Measurements from ENCODE around the gene FAM118A.

GRCh38 chr22:45291061-45291930 lies 18.4 kb upstream of the FAM118A start:
- no peak for TF ChIP-seq POLR2A (IDR thresholded peaks at IDR 0.05)
- no peak for TF ChIP-seq CTCF (IDR thresholded peaks at IDR 0.05)
- no peak for TF ChIP-seq EP300 (IDR thresholded peaks at IDR 0.05)
